SK-N-MC (cell line): ENCODE data around the gene IL20RA.

Experiments used
- EZH2 ChIP-seq: fragments of 200-600 bp; sonication (generic); IDR thresholded peaks from one replicate; pipeline ENCODE4 v1.6.1; 2017; ENCODE audit warnings: antibody characterized with exemption
- POLR2AphosphoS5 ChIP-seq: IDR thresholded peaks from 2 replicates; pipeline ENCODE4 v1.6.1; 2012; ENCODE audit warnings: mild to moderate bottlenecking, low read depth, low read length, borderline replicate concordance

GRCh38 chr6:137084865-137085617 lies 40.3 kb upstream of the IL20RA start:
- TF ChIP-seq POLR2AphosphoS5 (no peak), EZH2 (no peak)
